A172 (cell line): ENCODE results near the gene PAPPA2. TPM values are rescaled to one million over a fixed set of nuclear protein-coding genes. Genes with fewer than 3 reads are reported as not detected.

Experiments
- DNase-seq: peaks from one replicate; pipeline ENCODE4 v3.0.0-alpha.2; 2015; ENCODE audit warnings: low spot score
- total RNA-seq: library from RNA; depleted of rRNA; stranded (reverse); fragments of >200 nt; shearing (Covaris generic); gene quantifications from 2 replicates; pipeline ENCODE4 v1.2.3, GENCODE V29; 2014

Gene PAPPA2
- total RNA-seq, 1 experiment from 2014 or later = 0.33 TPM

DNA sequence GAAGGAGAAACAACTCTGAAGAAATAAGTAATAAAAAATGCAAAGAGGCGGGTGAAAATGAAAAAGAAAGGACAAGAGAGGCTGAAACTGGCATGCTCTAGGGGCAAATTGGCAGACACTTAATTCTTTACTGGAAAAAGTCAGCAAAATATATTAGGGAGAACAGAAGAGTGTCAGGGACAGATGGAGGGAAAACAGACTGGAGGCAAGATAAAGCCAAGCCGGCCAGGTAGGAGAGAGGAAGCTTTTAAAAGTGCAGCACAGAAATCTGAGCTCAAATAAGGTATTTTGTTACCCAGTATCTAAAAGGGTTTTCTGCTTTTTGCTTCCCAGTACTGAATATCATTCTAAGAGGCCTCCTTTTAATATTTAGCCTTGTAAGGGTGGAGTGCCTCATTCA, 339.3 kb downstream of the PAPPA2 start:
- DNase-seq = no peak

DNA sequence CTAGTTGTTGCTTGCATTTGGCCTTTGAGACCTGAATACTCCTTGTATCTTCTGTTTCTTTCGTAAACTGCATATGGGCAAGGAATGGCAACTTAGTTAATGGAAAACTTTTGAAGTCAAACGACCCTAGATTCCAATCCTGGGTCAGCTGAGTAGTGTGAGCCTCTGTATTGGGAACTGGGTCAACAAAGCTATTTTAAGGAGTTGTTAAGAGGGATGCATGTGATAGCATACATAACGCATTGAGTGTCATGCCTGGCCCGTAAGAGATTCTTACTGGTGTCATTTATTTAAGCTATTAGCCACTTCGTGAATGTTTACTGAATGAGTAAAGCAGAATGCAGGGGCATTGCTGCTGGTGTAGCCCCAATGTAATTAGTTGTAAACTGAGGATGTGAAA, 340.1 kb downstream of the PAPPA2 start:
- DNase-seq = no peak

DNA sequence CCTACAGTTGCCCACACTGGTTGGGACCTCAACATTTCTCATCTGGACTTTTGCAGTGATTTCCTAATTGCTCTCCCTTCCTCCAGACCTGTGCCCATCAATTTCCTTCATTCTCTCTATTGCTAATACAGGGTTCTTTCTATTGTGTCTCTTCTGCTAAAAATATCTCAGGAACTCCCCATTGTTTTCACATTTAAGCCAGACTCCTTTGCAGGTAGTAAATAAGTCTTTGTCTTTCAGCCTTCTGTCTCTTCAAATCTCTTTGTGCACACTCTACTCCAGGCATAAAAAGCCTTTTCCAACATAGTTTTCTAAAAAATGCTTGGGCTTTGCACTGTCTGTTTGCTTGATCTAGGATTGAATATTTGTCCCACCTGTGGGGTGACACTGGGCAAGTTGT, 340.6 kb downstream of the PAPPA2 start:
- no peak for DNase-seq

DNA sequence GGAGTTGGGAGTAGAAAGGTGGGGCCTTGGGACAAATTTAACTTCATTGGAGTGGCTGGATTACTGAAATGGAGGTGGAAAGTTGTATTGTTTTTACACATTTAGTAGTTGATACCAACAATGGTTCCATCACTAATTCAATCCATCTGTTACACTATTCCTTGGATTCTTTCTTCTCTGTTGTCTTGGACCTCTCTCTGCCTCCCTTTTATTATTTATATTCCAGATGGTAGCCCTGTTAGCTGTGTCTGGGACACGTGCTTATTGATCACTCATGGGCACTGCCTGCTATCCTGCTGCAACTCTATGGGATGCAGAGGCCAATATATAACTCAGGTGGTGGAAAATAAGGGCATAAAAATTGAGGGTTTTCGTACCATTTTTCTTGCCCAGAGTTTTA, 346.3 kb downstream of the PAPPA2 start:
- DNase-seq = no peak

DNA sequence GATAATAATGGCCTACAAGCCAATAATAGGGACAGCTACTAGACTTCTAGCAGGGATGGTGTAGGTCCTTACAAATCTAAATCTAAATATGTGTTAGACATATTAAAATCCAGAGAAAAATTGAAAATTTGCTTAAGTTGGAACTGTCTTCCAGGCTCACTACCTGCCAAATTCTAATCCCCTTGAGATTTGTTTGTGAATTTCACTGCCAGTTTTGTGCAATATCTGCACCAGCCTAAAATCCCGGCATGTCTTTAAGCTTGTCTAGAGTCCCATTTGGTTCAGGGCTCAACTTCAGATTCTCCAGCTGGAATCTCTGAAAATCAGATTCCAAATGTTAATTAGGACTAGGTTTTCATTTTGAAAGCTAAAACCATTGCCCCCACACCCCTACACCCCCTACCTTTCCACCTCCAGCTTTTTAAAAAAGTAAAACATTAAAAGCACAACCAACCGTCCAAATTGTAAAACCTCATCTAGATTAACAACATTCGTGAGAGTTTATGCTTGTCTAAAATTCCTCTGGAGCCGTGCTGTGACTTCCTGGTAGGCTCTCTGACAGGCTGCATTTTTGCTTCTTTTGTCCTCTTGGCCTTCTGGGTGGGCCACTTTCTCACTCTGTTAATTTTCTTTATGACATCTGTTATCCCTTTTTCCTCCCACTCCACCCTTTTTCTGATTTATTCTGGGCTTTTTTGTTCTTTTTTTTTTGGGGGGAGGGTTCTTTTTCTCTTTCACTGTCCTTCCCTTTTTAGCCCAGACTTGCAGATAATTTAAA, 348.7 kb downstream of the PAPPA2 start:
- no peak for DNase-seq

DNA sequence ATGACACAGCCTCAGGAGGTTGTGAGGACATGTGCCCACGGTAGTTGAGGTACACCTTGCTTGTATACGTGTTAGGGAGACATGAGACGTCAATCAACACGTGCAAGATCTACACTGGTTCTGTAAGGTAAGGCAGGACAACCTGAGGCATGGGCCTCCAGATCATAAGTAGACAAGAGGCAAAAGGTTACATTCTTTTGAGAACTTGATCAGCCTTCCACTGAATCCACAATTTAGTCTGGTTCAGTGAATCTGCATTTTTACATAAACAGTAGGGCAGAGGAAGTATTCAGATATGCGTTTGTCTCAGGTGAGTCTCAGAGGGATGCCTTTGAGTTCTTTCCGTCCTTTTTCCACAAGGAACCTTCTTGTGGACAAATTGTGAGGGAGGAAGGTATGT, 352.6 kb downstream of the PAPPA2 start:
- DNase-seq = no peak

DNA sequence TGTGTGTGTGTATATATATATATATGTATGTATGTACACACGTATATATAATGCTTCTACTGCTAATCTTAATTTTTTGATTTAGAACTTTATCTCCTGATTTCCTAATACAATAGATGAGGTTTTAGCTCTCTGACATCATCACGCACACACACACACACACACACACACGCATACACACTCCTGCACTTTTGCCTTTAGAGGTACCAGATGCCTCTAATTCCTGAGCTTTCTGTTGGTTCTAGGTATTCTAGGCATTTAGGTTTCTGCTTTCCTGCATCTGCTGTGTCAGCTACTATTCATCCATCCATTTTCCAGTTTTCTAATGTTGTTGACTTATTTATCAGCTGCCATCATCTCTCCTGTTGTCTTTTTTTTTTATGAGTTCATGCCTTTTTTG, 353.3 kb downstream of the PAPPA2 start:
- DNase-seq = no peak

DNA sequence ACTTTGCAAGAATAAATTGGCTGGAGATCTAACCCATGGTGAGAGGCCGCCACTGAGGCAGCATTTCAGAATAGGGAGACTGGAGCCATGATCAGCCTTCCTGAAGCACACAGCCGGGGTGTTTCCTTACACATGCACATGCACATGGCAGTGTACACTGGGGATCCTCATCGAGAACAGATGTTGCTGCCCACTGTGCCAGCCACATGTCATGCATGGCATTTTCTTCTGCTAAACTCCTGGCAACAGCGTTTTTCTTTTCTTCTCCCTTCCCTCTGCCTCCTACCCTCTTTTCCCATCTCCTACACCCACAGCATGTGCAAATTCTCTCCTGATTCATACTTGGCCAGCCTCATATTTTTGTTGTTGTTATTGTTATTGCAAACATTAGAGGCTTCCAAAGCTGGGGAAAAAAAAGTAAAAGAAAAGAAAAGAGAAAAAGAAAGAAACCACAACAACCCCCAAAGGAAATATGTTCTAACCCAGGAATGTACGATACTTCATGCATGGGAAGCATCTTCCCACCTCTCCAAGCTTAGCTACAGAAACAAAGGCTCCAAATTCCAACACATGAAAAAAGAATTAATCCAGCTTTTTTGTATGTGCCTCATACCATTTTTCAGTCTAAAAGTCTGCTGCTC, 357.5 kb downstream of the PAPPA2 start:
- DNase-seq = no peak

DNA sequence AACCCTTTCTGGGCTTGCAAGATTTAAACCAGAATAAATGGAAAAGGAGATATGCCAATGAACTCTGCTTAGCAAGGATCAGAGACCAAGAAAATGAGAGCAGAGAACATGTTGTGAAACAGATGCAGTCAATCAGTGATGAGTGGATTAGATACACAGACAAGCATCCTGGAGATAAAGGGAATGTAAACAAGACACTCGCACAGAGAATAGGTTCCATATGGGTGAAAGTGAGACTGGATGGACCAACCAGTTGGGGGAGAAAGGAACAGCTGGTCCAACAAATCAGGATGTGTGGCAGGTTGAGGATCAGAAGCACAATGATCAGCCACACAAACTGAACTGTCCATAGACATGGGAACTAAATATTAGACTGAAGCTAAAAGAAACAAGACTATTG, 363.3 kb downstream of the PAPPA2 start:
- no peak for DNase-seq

DNA sequence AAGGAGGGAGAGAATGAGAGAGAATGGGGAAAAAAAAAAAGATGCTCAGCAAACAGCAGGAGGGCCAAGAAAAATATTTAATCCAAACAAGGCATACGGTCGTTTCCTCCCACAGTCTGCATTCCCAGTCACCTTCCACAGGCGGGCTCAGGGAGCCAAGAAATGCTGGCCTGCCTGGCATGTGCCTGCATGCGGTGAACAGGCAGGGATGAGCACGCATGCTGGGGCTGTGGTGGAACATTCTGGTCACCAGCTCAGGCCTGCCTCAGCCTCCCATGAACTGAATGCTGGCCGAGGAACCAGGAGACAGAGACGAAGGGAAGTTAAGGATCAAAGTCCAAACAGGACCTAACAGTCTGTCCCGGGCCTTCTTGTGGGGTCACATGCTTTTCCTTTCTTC, 366.3 kb downstream of the PAPPA2 start:
- DNase-seq = no peak

DNA sequence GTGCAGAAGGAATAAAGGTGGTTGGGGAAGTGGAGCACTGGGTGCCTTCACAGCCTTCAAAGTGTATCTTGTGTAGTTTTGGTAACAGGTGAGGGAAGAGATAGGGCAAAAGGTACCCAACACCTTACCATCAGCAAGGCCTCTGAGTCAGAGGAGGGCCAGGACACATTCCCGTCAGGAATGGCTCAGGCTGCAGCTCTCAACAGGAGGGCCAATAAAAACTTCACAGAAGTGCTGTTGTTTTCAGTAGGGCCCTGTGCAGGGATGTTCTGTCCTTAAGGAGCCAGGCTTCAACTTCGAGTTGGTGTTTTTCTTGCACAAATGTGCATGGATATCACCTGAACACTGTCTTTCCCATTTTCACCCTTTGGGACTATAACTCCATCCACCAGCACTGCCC, 368.2 kb downstream of the PAPPA2 start:
- no peak for DNase-seq

DNA sequence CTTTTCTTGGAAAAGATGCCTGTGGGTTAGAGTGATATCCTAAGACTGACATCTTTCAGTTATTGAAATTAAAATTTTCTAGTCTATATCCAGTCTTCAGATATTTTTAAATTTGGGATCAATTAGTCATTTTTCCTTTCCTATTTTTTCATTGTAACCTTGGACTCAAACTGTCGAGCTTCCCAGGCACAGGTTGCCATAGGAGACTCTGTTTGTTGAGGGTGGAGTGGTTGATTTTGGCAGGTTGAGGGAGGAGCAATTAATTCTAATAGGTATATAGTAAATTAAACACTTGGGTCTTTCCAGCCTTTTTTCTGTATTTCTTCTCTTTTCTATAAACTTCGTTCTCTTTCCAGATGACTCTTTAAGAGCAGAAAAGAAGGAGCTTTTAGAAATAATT, 374.7 kb downstream of the PAPPA2 start:
- DNase-seq = no peak

DNA sequence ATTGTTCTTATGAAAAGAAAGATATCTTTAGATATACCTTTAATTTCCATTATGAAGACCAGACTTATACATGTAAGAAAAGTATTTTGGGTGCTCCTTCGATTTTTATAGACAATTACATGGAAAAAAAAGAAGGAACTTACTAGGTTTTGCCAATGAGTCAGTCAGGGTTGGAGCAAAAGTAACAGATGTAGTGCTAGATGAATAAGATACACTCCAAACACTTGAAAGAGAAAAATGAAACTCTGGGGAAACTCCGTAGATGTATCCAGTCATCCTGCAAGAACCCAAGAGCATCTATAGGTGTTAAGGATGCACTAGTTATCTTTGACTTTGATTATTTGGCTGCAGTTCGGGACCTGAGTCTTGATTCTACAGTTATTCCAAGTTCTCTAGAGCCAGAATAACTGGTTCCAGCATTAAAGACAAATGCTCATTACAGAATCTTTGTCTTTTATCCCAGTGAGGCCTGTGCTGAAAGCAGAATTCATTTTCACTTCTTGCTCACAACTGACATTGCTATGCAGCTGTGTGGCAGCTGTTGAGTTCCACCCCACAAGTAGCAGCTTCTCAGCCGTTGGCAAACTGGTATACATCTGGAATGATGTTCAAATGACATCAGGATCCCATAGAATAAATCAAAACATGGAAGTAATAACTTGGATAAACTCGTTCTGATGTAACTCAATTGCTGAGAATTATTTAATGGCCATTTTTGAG, 375.5 kb downstream of the PAPPA2 start:
- DNase-seq = no peak

DNA sequence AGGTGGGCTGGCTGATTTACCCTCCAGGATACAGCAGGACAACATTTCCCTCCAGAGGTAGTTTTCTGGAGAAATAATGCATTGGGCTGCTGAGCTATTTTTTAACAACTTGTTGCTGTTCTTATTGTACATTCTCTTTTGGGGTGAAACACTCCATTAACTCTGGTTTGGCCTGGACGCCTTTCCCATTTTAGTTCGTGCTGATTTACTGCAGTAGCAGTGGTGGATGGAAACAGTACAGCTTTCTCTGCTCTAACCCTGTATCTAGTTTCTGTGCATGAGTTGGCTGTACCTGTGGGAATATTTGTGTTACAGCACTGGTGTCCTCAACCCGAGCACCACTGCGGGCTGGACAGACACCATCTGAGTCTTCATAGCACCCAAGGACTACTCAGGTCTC, 376.2 kb downstream of the PAPPA2 start:
- no peak for DNase-seq

DNA sequence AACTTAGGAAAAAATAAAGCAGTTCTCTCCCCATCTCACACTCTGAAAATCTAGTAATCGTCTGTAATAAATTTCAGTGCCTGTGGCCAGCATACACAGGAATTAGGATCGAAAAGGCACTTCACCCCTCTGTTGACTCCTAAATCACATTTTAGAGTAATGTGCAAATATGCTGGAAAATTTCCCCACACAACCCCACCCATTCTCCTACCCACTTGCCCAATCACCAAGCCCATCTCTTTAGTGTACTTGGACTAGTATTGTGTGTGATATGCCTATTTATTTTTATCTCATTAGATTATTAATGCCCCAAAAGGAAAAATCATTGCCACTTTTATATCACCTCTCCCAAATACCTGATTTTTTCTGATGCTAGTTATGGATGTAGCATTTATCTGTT, 378.3 kb downstream of the PAPPA2 start:
- no peak for DNase-seq

DNA sequence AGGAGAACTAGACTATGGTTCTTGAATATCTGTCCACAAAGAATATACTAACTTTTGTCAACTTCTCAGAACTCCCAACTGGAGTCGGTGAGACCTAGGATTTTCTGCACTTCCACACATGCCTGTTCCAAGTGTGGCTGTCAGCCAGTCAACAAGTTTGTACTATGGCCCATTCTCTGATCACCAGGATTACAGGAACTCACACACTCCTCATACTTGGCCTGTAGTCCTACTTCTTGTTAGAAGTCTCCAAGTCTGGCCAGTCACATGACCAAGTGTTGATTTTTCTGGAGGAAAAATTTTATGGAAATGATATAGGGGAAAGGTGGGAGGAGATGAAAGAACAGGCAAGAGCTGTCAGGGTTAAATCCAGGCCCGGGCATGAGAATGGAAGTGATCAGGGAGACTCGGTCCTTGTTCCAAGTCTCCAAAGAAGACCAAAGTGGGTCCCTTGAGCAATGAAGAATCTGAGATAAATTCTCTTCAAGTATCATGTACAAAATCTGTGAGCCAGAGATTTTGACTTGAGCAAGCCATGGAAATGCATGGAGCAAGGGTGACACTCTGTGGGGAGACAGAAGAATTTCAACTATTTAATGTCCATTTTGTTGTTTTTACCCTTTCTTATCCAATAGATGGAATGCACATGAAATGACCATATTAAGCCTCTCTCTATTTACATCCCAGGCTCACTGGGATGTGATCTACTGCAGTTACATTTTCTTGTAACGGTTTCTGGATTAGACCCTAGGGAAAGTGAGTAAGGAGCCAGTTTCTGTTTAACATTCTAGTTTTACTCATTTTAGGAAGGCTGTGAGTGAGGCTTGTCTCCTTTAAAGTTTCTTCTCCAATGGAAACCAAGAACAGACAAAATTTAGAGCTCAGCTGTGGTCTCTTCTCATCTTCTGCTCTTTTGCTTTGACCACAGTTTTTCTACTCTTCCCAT, 380.6 kb downstream of the PAPPA2 start:
- peak; percentile 24 for DNase-seq

DNA sequence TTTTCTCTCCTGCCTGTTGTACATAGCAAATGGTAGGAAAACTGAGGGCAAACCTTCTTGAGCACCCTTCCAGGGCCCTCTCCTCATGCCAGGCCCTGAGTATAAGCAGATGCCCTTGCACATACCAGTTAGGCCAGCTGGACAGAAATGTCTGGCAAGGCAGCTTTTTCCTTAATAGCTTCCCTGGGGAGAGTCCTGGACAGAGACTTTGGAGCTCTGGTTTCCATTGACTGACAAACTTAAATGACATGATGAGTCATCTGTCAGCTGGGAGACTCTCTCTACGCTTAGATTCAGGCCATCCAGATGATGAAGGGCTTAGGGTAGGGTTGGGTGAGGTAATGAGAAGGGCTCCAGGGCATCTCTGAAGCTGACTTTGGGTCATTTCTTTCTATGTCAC, 384.1 kb downstream of the PAPPA2 start:
- no peak for DNase-seq

DNA sequence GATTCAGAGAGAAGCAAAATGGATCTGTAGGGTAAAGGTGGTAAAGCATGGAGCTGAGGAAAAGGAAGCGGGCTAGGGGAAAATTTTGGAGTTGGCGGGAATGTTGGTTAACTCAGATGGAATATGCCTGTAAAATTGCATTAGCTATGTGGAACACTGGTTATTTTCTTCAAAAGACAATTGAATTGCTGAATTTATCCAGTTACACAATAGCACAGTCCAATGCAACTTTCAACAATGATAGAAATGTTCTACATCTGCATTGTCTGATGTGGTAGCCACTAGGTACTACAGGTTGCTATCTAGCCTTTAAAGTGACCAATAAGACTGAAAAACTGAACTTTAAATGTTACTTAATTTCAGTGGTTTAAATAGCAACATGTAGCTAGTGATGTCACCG, 386.3 kb downstream of the PAPPA2 start:
- no peak for DNase-seq

DNA sequence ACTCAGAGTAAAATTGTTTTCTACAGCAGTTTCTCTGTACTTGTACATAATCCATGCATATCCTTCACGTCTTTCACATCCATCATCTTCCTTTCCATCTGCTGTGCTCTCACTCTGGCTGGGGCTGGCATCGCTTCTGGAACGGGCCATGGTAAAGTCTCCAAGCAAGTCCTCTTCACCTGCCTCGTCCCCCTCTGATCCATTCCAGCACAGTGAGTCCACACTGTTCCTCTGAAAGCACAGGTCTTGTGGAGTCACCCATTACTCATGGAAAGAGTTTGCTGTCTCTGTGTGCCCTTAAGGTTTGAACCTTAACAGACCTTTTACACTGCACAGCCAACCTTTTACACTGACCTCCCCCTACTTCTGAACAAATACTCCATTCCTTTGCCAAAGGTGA, 387.9 kb downstream of the PAPPA2 start:
- no peak for DNase-seq

DNA sequence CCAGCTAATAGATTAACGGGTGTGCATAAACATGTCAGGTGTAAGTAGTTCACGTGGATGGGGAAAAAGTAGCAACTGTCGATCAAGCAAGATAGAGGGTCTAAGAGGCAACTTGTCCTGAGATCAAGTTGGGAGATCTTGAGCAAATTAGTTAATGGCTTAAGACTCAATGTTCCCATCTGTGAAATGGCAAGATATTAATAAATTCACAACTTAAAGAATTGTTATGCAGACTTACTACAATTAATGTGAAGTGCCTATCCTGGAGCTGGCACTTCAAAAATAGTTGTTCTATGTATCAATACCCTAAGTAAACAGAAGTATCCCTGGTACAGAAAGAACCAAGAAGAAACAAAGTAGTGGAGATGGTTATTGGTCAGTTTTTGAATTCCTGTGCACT, 389.1 kb downstream of the PAPPA2 start:
- DNase-seq = no peak

DNA sequence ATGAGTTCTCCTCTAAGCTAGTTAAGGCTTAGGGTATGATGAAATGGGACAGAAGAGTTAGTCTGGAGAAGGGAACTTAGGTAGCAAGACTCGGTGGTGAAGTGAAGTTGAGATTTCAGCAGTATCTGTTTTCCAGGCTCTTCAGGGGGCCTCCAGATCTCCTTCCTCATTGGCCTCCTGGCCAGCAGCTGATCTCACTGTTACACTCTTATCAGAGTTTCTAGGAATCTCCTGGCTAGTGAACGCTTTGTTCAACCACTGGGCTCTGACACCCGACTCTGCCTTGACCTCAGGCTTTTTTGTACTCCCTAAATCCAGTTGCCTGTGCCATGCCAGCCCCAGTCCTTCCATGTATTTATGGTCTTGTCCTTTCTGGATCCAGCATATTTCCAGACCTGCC, 390.5 kb downstream of the PAPPA2 start:
- DNase-seq = no peak

DNA sequence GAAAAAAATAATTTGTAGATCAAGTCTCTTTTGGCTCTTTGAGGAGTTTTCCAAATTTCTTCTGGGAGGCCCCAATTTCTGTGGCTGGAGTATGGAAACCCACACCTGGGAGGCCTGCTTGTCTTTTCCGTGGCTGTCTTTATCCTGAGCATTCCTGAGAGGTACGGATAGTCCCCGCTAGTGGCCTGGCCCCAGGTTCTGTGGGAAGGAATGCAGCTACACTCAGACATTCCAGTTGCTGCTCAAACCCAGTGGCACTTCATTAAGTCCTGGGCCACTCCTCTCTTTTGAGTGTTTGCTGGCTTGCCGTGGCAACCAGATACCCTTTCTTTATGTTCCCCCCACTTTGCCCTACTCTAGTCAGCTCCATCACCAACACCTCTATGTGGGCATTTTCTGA, 391.1 kb downstream of the PAPPA2 start:
- DNase-seq = no peak
